ENCODE data around the gene BBOF1. TPM values are rescaled to one million over a fixed set of nuclear protein-coding genes. Genes with fewer than 3 reads are reported as not detected.
A peak's percentile ranks its signal among the peaks of the same experiment; 100 is the strongest.

Gene BBOF1
- total and polyA plus RNA-seq, 9 of the 15 experiments (the other 6 are each of a cell fraction or from before 2014, with no cell fraction given): 1.3 to 4.9 (median 4.2) TPM

DNA sequence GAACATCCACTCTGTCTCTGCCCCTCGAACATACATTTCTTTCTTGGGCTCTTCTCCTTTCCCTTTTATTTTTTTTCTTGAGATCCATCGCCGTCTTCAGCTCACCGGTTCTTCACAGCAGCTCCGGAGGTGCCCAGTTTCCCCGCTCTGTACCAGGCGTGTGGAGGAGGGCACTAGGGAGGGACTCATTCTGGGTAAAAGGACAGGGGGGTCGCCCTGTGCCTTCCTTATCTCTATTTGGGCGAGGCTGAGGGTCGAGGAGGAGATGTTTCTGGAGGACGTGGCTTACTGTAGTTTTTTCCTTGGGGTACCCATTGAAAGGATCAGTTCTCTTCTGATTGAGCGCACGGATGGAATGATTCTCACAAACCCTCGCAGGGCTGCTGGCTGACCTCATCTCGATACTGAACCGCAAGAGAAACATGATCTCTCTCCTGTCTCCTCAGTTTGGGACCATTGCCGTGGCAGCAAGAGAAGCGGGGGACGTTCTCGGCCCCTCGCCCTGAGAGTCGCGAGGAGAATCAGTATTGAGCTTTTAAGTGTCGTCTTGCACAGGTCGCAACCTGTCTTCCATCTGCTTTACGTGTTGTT lies 66.0 kb downstream of the BBOF1 start (continued):
- TF ChIP-seq, protein P1, sequence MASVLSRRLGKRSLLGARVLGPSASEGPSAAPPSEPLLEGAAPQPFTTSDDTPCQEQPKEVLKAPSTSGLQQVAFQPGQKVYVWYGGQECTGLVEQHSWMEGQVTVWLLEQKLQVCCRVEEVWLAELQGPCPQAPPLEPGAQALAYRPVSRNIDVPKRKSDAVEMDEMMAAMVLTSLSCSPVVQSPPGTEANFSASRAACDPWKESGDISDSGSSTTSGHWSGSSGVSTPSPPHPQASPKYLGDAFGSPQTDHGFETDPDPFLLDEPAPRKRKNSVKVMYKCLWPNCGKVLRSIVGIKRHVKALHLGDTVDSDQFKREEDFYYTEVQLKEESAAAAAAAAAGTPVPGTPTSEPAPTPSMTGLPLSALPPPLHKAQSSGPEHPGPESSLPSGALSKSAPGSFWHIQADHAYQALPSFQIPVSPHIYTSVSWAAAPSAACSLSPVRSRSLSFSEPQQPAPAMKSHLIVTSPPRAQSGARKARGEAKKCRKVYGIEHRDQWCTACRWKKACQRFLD (CRISPR knock-in tag; IDR thresholded peaks at IDR 0.05): 0 out of 2 replicates have a peak, but pooled peaks have one; percentile 67
- TF ChIP-seq HDAC2 (IDR thresholded peaks at IDR 0.05) (0 out of 2 replicates have a peak, but pooled peaks have one; percentile 80), KHSRP (IDR thresholded peaks at IDR 0.05) (no peak), KAT7 (CRISPR knock-in tag; IDR thresholded peaks at IDR 0.05; ENCODE audit: borderline replicate concordance) (peak; percentile 50; the same call in 1 of the 2 replicates), ZSCAN32 (CRISPR knock-in tag; IDR thresholded peaks at IDR 0.05) (no peak), ARNT (IDR thresholded peaks at IDR 0.05) (peak; percentile 3 to 76; a peak in 2 of 4 replicates), TAF7 (tag; IDR thresholded peaks at IDR 0.05) (peak; percentile 61; the same call in 1 of the 2 replicates), GTF2E2 (tag; IDR thresholded peaks at IDR 0.05) (no peak), PHF20 (IDR thresholded peaks at IDR 0.05; ENCODE audit: partially characterized antibody) (peak; percentile 97), SAP30 (IDR thresholded peaks at IDR 0.05; ENCODE audit: borderline replicate concordance, insufficient read depth, low read depth, low read length, poor library complexity, severe bottlenecking) (peak; percentile 89), GABPB1 (CRISPR knock-in tag; IDR thresholded peaks at IDR 0.05) (peak; percentile 52; the same call in 1 of the 2 replicates), ZC3H8 (IDR thresholded peaks at IDR 0.05) (no peak), RREB1 (CRISPR knock-in tag; IDR thresholded peaks at IDR 0.05) (no peak), SUPT5H (IDR thresholded peaks at IDR 0.05) (peak; percentile 64), ZNF174 (CRISPR knock-in tag; IDR thresholded peaks at IDR 0.05) (no peak)
- TF ChIP-seq, protein P2, sequence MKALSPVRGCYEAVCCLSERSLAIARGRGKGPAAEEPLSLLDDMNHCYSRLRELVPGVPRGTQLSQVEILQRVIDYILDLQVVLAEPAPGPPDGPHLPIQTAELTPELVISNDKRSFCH (CRISPR knock-in tag; IDR thresholded peaks at IDR 0.05): no peak
- TF ChIP-seq, protein P2 (tag; IDR thresholded peaks at IDR 0.05): peak; percentile 52; the same call in 1 of the 2 replicates
- TF ChIP-seq, protein P3, sequence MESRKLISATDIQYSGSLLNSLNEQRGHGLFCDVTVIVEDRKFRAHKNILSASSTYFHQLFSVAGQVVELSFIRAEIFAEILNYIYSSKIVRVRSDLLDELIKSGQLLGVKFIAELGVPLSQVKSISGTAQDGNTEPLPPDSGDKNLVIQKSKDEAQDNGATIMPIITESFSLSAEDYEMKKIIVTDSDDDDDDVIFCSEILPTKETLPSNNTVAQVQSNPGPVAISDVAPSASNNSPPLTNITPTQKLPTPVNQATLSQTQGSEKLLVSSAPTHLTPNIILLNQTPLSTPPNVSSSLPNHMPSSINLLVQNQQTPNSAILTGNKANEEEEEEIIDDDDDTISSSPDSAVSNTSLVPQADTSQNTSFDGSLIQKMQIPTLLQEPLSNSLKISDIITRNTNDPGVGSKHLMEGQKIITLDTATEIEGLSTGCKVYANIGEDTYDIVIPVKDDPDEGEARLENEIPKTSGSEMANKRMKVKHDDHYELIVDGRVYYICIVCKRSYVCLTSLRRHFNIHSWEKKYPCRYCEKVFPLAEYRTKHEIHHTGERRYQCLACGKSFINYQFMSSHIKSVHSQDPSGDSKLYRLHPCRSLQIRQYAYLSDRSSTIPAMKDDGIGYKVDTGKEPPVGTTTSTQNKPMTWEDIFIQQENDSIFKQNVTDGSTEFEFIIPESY (CRISPR knock-in tag; IDR thresholded peaks at IDR 0.05): no peak
- TF ChIP-seq, protein P4, sequence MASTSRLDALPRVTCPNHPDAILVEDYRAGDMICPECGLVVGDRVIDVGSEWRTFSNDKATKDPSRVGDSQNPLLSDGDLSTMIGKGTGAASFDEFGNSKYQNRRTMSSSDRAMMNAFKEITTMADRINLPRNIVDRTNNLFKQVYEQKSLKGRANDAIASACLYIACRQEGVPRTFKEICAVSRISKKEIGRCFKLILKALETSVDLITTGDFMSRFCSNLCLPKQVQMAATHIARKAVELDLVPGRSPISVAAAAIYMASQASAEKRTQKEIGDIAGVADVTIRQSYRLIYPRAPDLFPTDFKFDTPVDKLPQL (IDR thresholded peaks at IDR 0.05; ENCODE audit: extremely low read depth, insufficient read length): no peak

Data from K562 (cell line).